ENCODE data around the gene KHDRBS2. TPM values are rescaled to one million over a fixed set of nuclear protein-coding genes. Genes with fewer than 3 reads are reported as not detected.

Gene KHDRBS2
- total and polyA plus RNA-seq, 2 donors (not counting 3 experiments of a cell fraction or from before 2014, with no cell fraction given) = not detected

- no peak for FAIRE-seq
- Histone ChIP-seq H3K4me2 (ENCODE audit: insufficient read depth, low read length) (no peak overlapping the region), H3K27ac (ENCODE audit: insufficient read depth, low read depth, low read length) (no peak overlapping the region), H3K4me3 (replicated peaks in 1 of 3; ENCODE audit: insufficient read depth in 1 of 3, low read depth in 1 of 3, low read length in 3 of 3) (no peak overlapping the region), H2AFZ (ENCODE audit: low read depth, low read length) (no peak overlapping the region), H3K9ac (replicated peaks; ENCODE audit: extremely low read depth, insufficient read depth, low read length) (no peak overlapping the region), H3K36me3 (ENCODE audit: control insufficient read depth in 2 of 2, extremely low read depth in 1 of 2, insufficient read depth in 2 of 2, low read length in 2 of 2) (no peaks in the 10 kb centered on the region), H3K4me1 (ENCODE audit: control insufficient read depth, extremely low read depth, insufficient read depth, low read length) (no peaks in the 10 kb centered on the region), H4K20me1 (replicated peaks; ENCODE audit: control insufficient read depth, extremely low read depth, insufficient read depth, low read length) (no peaks in the 10 kb centered on the region), H3K27me3 (ENCODE audit: control insufficient read depth in 2 of 2, insufficient read depth in 2 of 2, low read length in 2 of 2) (no peaks in the 10 kb centered on the region), H3K79me2 (ENCODE audit: control insufficient read depth, insufficient read depth, low read length) (no peaks in the 10 kb centered on the region), H3K9me1 (replicated peaks; ENCODE audit: control insufficient read depth, extremely low read depth, insufficient read depth, low read length) (no peaks in the 10 kb centered on the region), H3K9me3 (replicated peaks; ENCODE audit: control insufficient read depth, insufficient read depth, low read length) (peaks cover 3% of the 10 kb centered on the region)
- dilution Hi-C loops (cut with MboI; ENCODE audit: extremely low pct_ligation_motif_present, low sequenced_read_pairs) = no loop called here
- POLR2A ChIA-PET = no interaction called here
- DNase-seq (ENCODE audit: low read depth, low spot score) = no peak
- no peak for TF ChIP-seq JUN (IDR thresholded peaks at IDR 0.05; ENCODE audit: borderline replicate concordance, insufficient read depth, insufficient read length, low read depth)
- no peak for TF ChIP-seq CTCF (IDR thresholded peaks at IDR 0.05; ENCODE audit: extremely low read depth in 1 of 2, insufficient read depth in 1 of 2, low read depth in 1 of 2, low read length in 2 of 2)
- no peak for TF ChIP-seq EZH2 (IDR thresholded peaks at IDR 0.05; ENCODE audit: borderline replicate concordance, low read depth, low read length, severe bottlenecking)
- CTCF ChIA-PET = no interaction called here
- BruUV-seq (replicated peaks) = no TSS peak
- intact Hi-C loops (cut with micrococcal nuclease) = no loop called here
These were observed 530.3 kb downstream of the KHDRBS2 start for GRCh38 chr6:61755739-61756138.

GRCh38 chr6:61751986-61752385 lies 534.0 kb downstream of the KHDRBS2 start:
- intact Hi-C loops (cut with micrococcal nuclease) = no loop called here
- BruUV-seq (replicated peaks) = no TSS peak
- H3K9me3 ChIP-seq (replicated peaks; ENCODE audit: control insufficient read depth, insufficient read depth, low read length) = peaks cover 3% of the 10 kb centered on the region
- dilution Hi-C loops (cut with MboI; ENCODE audit: extremely low pct_ligation_motif_present, low sequenced_read_pairs) = no loop called here
- ChIA-PET CTCF (no interaction called here), POLR2A (no interaction called here)
- H3K9me1 ChIP-seq (replicated peaks; ENCODE audit: control insufficient read depth, extremely low read depth, insufficient read depth, low read length) = no peaks in the 10 kb centered on the region
- no peak overlapping the region for H3K4me3 ChIP-seq (replicated peaks in 1 of 3; ENCODE audit: insufficient read depth in 1 of 3, low read depth in 1 of 3, low read length in 3 of 3)
- no peak overlapping the region for H3K27ac ChIP-seq (ENCODE audit: insufficient read depth, low read depth, low read length)
- H2AFZ ChIP-seq (ENCODE audit: low read depth, low read length) = no peak overlapping the region
- H3K4me1 ChIP-seq (ENCODE audit: control insufficient read depth, extremely low read depth, insufficient read depth, low read length) = no peaks in the 10 kb centered on the region
- no peak for DNase-seq (ENCODE audit: low read depth, low spot score)
- H3K36me3 ChIP-seq (ENCODE audit: control insufficient read depth in 2 of 2, extremely low read depth in 1 of 2, insufficient read depth in 2 of 2, low read length in 2 of 2) = no peaks in the 10 kb centered on the region
- FAIRE-seq = no peak
- H3K4me2 ChIP-seq (ENCODE audit: insufficient read depth, low read length) = no peak overlapping the region
- H3K79me2 ChIP-seq (ENCODE audit: control insufficient read depth, insufficient read depth, low read length) = no peaks in the 10 kb centered on the region
- TF ChIP-seq POLR2AphosphoS5 (IDR thresholded peaks at IDR 0.05; ENCODE audit: insufficient read depth, low read depth, low read length) = no peak
- TF ChIP-seq MAX (IDR thresholded peaks at IDR 0.05; ENCODE audit: insufficient read depth, insufficient read length) = no peak
- TF ChIP-seq JUN (IDR thresholded peaks at IDR 0.05; ENCODE audit: borderline replicate concordance, insufficient read depth, insufficient read length, low read depth) = no peak
- no peak for TF ChIP-seq MYC (IDR thresholded peaks at IDR 0.05; ENCODE audit: low read depth, low read length)
- no peak for TF ChIP-seq POLR2A (IDR thresholded peaks at IDR 0.05; ENCODE audit: low read depth, low read length)
- no peak for TF ChIP-seq CTCF (IDR thresholded peaks at IDR 0.05; ENCODE audit: extremely low read depth in 1 of 2, insufficient read depth in 1 of 2, low read depth in 1 of 2, low read length in 2 of 2)
- TF ChIP-seq FOS (IDR thresholded peaks at IDR 0.05; ENCODE audit: borderline replicate concordance, insufficient read depth, low read length) = no peak
- TF ChIP-seq EZH2 (IDR thresholded peaks at IDR 0.05; ENCODE audit: borderline replicate concordance, low read depth, low read length, severe bottlenecking) = no peak
- no peak for TF ChIP-seq GATA2 (IDR thresholded peaks at IDR 0.05; ENCODE audit: insufficient read depth, insufficient read length, low read depth, low read length)
- H3K27me3 ChIP-seq (ENCODE audit: control insufficient read depth in 2 of 2, insufficient read depth in 2 of 2, low read length in 2 of 2) = no peaks in the 10 kb centered on the region
- H4K20me1 ChIP-seq (replicated peaks; ENCODE audit: control insufficient read depth, extremely low read depth, insufficient read depth, low read length) = no peaks in the 10 kb centered on the region
- no peak overlapping the region for H3K9ac ChIP-seq (replicated peaks; ENCODE audit: extremely low read depth, insufficient read depth, low read length)

Data from endothelial cell of umbilical vein (primary cell).